Measurements from ENCODE around the gene SPIN1.

Gene SPIN1

GRCh38 chr9:88502552-88503034 lies 114.3 kb downstream of the SPIN1 start:
- DNase-seq = no peak

- DNase-seq = no peak
Observed at GRCh38 chr9:88503081-88503844, 115.0 kb downstream of the SPIN1 start.

- DNase-seq = no peak
Observed at GRCh38 chr9:88503845-88504764, 115.9 kb downstream of the SPIN1 start.

GRCh38 chr9:88508326-88508725 lies 120.1 kb downstream of the SPIN1 start:
- no peak for DNase-seq

- no peak for DNase-seq
Observed at GRCh38 chr9:88511906-88512305, 123.7 kb downstream of the SPIN1 start.

- no peak for DNase-seq
Observed at GRCh38 chr9:88514247-88514646, 126.0 kb downstream of the SPIN1 start.

- DNase-seq = no peak
Observed at GRCh38 chr9:88521308-88521707, 133.1 kb downstream of the SPIN1 start.

GRCh38 chr9:88522360-88522759 lies 134.1 kb downstream of the SPIN1 start:
- no peak for DNase-seq

GRCh38 chr9:88523056-88523455 lies 134.8 kb downstream of the SPIN1 start:
- no peak for DNase-seq

GRCh38 chr9:88524911-88525310 lies 136.7 kb downstream of the SPIN1 start:
- no peak for DNase-seq

GRCh38 chr9:88527618-88528017 lies 139.4 kb downstream of the SPIN1 start:
- DNase-seq = no peak
